ENCODE results near the gene APOL1. TPM values are rescaled to one million over a fixed set of nuclear protein-coding genes. Genes with fewer than 3 reads are reported as not detected.
"Not testable (repeated sequence)": the region's sequence is repeated elsewhere in the genome, so short reads cannot be mapped to it uniquely, and the experiment has no call there.

The APOL1 gene, protein sequence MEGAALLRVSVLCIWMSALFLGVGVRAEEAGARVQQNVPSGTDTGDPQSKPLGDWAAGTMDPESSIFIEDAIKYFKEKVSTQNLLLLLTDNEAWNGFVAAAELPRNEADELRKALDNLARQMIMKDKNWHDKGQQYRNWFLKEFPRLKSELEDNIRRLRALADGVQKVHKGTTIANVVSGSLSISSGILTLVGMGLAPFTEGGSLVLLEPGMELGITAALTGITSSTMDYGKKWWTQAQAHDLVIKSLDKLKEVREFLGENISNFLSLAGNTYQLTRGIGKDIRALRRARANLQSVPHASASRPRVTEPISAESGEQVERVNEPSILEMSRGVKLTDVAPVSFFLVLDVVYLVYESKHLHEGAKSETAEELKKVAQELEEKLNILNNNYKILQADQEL
- total RNA-seq, result 36.2 and 37.3 TPM in 2 replicates

DNA sequence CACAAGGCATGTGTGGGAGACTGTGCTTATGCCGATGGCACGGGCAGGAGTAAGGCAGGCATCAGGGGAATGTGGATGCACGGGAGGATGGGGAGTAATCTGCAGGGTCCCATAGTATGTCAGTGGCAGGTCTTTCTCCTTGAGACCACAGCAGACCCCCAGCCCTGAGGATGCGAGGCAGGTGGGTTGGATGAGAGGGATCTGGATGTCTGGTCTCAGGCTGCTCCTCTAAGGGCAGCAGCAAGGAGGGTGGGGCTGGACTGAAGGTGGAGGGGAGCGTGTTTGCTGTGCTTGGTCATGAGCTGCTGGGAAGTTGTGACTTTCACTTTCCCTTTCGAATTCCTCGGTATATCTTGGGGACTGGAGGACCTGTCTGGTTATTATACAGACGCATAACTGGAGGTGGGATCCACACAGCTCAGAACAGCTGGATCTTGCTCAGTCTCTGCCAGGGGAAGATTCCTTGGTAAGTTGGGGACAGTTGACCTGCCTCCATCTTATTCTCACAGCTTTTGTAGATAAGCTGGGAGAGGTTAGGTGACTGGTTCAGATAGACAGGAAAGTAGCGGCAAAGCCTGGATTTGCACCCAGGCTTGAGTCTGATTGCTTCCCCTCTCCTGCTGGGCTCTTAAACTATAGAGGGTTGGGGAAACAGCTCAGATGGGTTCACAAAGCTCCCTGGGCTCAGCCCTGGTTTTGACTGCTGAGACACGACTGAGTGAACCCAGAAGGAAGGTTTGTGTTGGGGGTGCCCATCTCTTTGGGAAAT is at the start of gene APOL1:
TSS of gene APOL1 (plus strand) at position 380 of the 769 bp plus-strand sequence. CDS start 1,823 bp downstream, outside the sequence.
- no peaks in the 10 kb centered on the region for H3K27me3 Mint-ChIP-seq
- H3K9me3 Mint-ChIP-seq, result no peaks in the 10 kb centered on the region
- H3K36me3 Mint-ChIP-seq (ENCODE audit: low read depth), result peaks cover 29% of the 10 kb centered on the region
- peak within 1 kb of the TSS; percentile 92 for H3K4me3 Mint-ChIP-seq
- H3K27ac Mint-ChIP-seq, result peak within 1 kb of the TSS; percentile 90
- intact Hi-C loops (cut with micrococcal nuclease), result loop anchor here (1.0 kb wide), 1 partner anchor 14 kb away; the partner anchor contains the start of gene APOL2
- H3K4me1 Mint-ChIP-seq, result peaks cover 55% of the 10 kb centered on the region
- DNase-seq, result peak; percentile 90

DNA sequence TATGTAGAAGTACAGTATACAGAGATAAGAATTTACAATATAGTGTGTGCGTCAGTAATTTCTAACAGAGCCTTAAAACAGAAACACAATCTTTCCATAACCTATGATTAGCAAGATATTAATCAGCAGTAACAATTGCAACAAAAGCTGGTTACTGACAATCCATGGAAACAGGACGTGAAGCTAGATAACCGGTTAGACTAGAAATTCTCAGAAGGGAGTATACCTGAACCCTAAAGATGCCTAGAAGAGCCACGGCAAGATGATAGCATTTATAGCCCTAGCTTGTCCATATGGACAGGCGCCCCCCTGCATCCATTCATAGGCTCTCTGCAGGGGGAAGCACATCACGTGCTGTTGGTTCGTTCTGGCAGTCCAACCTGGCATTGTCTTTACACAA is 49.5 kb upstream of the APOL1 start:
- H3K9me3 Mint-ChIP-seq; H3K4me3 Mint-ChIP-seq; DNase-seq; H3K36me3 Mint-ChIP-seq (ENCODE audit: low read depth); H3K27me3 Mint-ChIP-seq; H3K4me1 Mint-ChIP-seq; intact Hi-C loops (cut with micrococcal nuclease); H3K27ac Mint-ChIP-seq: not testable (repeated sequence)

DNA sequence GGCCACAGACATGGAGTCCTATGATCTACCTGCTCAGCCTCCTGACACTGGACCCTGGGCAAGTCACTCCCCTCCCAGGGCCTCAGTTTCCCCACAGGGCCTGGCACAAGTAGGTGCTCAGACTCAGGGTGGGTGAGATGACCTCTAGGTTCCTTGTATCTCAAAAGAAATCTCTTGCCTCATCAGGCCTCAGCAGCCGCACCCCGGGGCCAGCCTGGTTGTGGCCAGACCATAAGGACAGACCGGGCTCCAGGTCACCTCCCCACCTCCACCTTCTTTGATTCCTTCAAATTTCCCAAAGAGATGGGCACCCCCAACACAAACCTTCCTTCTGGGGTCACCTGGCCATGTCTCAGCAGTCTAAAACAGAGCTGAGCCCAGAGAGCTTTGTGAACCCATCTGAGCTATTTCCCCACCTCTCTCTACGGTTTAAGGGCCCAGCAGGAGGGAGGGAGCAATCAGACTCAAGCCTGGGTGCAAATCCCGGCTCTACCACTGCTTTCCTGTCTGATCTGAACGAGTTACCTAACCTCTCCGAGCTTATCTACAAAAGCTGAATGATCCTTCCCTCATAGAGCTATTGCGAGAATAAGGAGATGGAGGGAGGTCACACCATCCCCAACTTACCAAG is 48.8 kb upstream of the APOL1 start:
- Mint-ChIP-seq H3K36me3 (ENCODE audit: low read depth) (peaks cover under 1% of the 10 kb centered on the region), H3K9me3 (peaks cover under 1% of the 10 kb centered on the region), H3K4me3 (peak overlapping the region; percentile 24), H3K4me1 (peaks cover 4% of the 10 kb centered on the region), H3K27me3 (peaks cover 10% of the 10 kb centered on the region), H3K27ac (no peak overlapping the region)
- DNase-seq, result no peak
- intact Hi-C loops (cut with micrococcal nuclease), result no loop called here

DNA sequence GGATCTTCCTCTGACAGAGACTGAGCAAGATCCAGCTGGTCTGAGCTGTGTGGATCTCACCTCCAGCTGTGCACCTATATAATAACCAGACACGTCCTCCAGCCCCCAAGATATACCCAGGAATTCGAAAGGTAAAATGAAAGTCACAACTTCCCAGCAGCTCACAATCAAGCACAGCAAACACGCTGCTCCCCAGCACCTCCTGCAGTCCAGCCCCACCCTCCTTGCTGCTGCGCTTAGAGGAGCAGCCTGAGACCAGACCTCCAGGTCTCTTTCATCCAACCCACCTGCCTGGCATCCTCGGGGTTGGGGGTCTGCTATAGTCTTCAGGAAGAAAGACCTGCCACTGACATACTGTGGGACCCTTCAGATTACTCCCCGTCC is 48.3 kb upstream of the APOL1 start:
- no peak for DNase-seq
- peaks cover 14% of the 10 kb centered on the region for H3K27me3 Mint-ChIP-seq
- H3K27ac Mint-ChIP-seq, result no peak overlapping the region
- H3K36me3 Mint-ChIP-seq (ENCODE audit: low read depth), result peaks cover 3% of the 10 kb centered on the region
- peak overlapping the region; percentile 24 for H3K4me3 Mint-ChIP-seq
- peaks cover 4% of the 10 kb centered on the region for H3K9me3 Mint-ChIP-seq
- peaks cover 4% of the 10 kb centered on the region for H3K4me1 Mint-ChIP-seq
- intact Hi-C loops (cut with micrococcal nuclease), result no loop called here

DNA sequence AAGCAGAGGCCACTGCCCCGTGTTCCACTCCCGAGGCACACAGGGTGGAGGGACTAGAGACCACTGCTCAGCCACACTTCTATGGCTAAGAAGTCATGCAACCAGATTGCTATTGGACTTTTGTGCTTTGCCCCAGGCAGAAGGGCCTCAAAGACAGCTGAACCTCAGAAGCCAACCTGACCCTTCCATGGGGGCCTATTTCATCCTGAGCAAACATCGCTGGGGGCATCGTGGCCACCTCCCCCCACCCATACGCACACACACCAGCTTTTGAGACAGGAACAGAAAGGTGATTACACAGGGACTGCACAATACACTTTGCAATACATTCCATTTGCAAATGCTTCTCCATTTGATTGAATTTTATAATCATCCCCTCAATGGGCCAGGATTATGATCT is 47.4 kb upstream of the APOL1 start:
- H3K27me3 Mint-ChIP-seq, result peaks cover 22% of the 10 kb centered on the region
- intact Hi-C loops (cut with micrococcal nuclease), result not testable (repeated sequence)

DNA sequence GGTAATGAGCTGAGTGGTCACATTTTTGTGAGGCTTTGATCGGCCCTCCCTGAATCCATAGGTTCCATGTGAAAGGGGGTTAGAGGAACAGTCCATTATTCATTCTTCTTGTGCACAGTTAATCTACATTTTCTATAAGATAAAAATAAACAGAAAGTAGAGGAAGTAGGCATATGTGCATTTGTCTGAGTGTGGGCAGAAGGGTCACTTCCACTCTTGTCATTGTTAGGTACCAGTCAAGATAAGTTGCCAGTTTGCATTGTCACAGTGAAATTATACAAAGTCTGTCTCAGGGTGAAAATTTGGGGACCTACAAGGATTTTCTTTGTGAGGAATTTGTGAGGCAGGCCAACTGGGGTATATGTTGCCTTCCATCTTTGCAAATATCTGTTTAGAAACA is 46.7 kb upstream of the APOL1 start:
- DNase-seq, result no peak
- H3K9me3 Mint-ChIP-seq, result peaks cover 4% of the 10 kb centered on the region
- peaks cover 9% of the 10 kb centered on the region for H3K4me1 Mint-ChIP-seq
- H3K27ac Mint-ChIP-seq, result no peak overlapping the region
- no peak overlapping the region for H3K4me3 Mint-ChIP-seq
- H3K27me3 Mint-ChIP-seq, result peaks cover 28% of the 10 kb centered on the region
- intact Hi-C loops (cut with micrococcal nuclease), result no loop called here
- peaks cover 3% of the 10 kb centered on the region for H3K36me3 Mint-ChIP-seq (ENCODE audit: low read depth)

More for the DNA sequence above, 47.4 kb upstream of the APOL1 start:
- DNase-seq; H3K36me3 Mint-ChIP-seq (ENCODE audit: low read depth); H3K27ac Mint-ChIP-seq; H3K4me1 Mint-ChIP-seq; H3K4me3 Mint-ChIP-seq; H3K9me3 Mint-ChIP-seq: not testable (repeated sequence)

DNA sequence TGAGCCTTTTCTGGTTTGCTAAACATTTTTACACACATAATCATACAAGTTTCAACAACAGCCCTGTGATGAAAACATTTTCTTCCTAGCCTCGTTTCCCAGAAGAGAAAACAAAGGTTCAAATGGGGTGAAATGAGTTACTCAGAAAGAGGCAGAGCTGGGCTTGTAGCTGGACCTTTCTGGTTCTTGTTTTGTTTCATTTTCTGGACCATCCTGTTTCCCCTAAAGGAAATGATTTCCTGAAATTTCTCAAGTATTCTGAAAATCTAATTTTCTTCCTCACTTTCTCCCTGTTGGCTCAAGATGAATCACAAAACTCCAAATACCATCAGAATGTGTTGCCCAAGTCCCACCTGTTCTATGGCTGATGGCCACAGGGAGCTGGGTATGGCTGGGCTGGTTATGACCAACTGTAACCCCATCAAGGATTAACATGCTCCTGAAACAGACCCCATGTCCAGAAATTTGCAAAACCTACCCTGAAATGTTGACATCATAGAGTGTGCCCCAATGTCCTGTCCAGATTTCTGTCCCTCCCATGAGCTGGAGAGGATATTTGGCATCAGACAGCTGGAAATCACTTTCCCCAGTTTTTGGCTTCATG is 44.7 kb upstream of the APOL1 start:
- peaks cover 4% of the 10 kb centered on the region for H3K9me3 Mint-ChIP-seq
- DNase-seq, result no peak
- peaks cover 39% of the 10 kb centered on the region for H3K27me3 Mint-ChIP-seq
- peaks cover 3% of the 10 kb centered on the region for H3K36me3 Mint-ChIP-seq (ENCODE audit: low read depth)
- no peak overlapping the region for H3K27ac Mint-ChIP-seq
- H3K4me3 Mint-ChIP-seq, result no peak overlapping the region
- intact Hi-C loops (cut with micrococcal nuclease), result no loop called here
- peaks cover 7% of the 10 kb centered on the region for H3K4me1 Mint-ChIP-seq

DNA sequence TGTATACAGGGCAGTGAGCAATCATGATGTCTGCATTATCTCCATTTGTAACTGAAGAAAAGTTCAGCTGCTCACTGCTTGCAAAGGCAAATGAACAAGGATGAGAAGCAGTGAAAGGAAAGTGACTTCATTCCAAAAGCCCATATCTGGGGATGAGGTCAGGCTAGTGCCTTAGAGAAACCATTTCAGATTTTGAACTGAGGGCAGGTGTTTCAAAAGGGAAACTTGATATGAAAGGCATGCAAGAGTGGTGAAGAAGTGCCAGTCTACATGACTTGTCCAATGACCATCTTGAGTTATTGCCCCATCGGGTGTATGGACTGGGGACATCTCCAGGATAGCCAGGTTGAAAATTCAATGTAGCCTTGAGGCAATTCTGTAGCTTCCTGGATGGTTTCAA is 44.0 kb upstream of the APOL1 start:
- DNase-seq, result no peak
- Mint-ChIP-seq H3K4me1 (peaks cover 7% of the 10 kb centered on the region), H3K4me3 (no peak overlapping the region), H3K27me3 (peaks cover 44% of the 10 kb centered on the region), H3K27ac (no peak overlapping the region), H3K9me3 (peaks cover 4% of the 10 kb centered on the region), H3K36me3 (ENCODE audit: low read depth) (peaks cover 3% of the 10 kb centered on the region)
- intact Hi-C loops (cut with micrococcal nuclease), result no loop called here

DNA sequence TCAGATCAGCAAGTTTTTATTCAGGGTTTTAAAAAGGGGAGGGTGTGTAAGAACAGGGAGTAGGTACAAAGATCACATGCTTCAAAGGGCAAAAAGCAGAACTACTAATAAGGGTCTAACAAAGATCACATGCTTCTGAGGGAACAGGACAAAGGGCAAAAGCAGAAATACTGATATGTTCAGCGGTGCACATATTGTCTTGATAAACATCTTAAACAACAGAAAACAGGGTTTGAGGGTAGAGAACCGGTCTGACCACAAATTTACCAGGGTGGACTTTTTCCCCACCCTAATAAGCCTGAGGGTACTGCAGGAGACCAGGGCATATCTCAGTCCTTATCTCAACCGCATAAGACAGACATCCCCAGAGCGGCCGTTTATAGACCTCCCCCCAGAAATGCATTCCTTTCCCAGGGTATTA is 43.4 kb upstream of the APOL1 start:
- H3K9me3 Mint-ChIP-seq; H3K27ac Mint-ChIP-seq; DNase-seq; H3K36me3 Mint-ChIP-seq (ENCODE audit: low read depth); H3K4me1 Mint-ChIP-seq; H3K4me3 Mint-ChIP-seq; intact Hi-C loops (cut with micrococcal nuclease): not testable (repeated sequence)
- H3K27me3 Mint-ChIP-seq, result peaks cover 49% of the 10 kb centered on the region

DNA sequence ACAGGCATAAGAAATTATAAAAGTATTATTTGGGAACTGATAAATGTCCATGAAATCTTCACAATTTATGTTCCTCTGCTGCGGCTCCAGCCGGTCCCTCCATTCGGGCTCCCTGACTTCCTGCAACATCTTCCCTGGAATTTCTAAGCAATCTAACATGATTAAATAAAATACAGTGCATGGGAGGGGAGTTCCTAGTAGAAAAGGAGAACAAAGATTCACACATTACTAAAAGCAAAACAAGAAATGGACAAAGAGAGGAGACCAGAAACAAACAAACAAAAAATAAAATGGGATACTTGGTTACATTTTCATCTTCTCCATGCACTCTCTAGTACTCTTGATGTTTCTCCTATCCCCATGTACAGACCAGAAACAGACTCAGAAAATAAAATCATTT is 42.7 kb upstream of the APOL1 start:
- peaks cover 3% of the 10 kb centered on the region for H3K36me3 Mint-ChIP-seq (ENCODE audit: low read depth)
- H3K4me3 Mint-ChIP-seq, result no peak overlapping the region
- peaks cover 4% of the 10 kb centered on the region for H3K9me3 Mint-ChIP-seq
- no peak for DNase-seq
- intact Hi-C loops (cut with micrococcal nuclease), result no loop called here
- H3K27me3 Mint-ChIP-seq, result peaks cover 53% of the 10 kb centered on the region
- H3K4me1 Mint-ChIP-seq, result peaks cover 5% of the 10 kb centered on the region
- no peak overlapping the region for H3K27ac Mint-ChIP-seq

DNA sequence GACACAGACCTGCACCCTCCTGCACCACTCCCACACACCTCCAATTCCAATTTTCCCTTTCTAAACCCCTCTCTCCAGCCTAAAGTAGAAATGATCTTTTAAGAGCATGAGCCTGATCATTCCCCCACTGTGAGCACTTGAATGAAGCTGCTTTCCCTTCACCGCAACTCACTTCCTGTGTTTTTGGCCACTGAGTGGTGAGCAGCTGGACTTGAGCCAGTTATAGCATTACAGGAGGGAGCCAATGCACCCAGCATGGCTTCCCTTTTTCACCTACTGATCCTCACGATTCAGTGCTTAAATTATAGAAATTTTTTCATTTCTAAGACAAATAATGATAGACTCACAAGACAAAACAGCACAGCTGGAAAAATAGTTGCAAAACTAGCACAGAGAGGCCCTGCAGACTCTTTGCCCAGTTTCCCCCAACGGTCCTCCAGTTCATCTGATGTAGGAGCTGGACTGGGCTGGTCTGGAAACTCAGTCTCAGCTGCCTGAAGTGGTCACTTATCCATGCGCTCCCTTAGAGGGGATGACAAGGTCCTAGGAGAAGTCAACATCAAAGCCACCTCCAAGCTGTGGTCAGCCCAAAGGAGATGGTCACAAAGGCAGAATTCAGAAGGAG is 41.6 kb upstream of the APOL1 start:
- Mint-ChIP-seq H3K9me3 (peaks cover 4% of the 10 kb centered on the region), H3K36me3 (ENCODE audit: low read depth) (peaks cover 3% of the 10 kb centered on the region), H3K4me3 (no peak overlapping the region), H3K27me3 (peaks cover 63% of the 10 kb centered on the region), H3K27ac (no peak overlapping the region), H3K4me1 (peaks cover 5% of the 10 kb centered on the region)
- DNase-seq, result no peak
- intact Hi-C loops (cut with micrococcal nuclease), result no loop called here

DNA sequence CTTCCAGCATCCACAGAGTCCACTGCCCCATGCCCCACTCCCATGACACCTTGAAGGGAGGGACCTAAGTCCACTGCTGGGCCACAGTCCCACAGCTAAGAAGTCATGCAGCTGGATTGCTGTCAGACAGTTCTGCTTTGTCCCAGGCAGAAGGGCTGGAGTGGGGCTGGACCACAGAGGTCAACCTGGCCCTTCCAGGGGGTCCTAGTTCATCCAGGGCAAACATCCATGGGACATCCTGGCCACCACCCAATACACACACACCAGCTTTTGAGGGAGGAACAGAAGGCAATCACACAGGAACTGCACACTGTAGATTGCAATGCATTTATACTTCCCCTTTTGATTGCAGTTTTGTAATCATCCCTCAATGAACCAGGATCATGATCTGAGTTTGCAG is 40.0 kb upstream of the APOL1 start:
- H3K4me1 Mint-ChIP-seq, result peaks cover 5% of the 10 kb centered on the region
- peaks cover 71% of the 10 kb centered on the region for H3K27me3 Mint-ChIP-seq

DNA sequence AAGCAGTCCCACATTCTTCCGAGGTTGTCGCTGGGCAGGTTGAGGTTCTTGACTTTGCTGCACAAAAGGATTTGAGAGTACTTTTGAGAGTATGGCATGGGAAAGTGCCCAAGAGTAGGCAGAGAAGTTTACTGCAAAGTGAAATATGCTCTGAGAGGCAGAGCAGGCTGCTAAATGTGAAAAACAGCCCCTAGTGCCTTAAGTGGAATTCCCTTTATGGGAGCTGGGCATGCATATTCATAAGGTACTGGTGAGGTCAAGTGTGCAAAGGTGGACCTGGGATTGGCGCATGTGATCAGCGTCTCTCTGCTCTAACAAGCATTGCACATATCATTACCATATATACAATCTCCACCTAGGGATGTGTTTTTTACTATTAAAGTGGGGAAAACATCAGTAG is 39.3 kb upstream of the APOL1 start:
- no peak overlapping the region for H3K4me3 Mint-ChIP-seq
- intact Hi-C loops (cut with micrococcal nuclease), result no loop called here
- H3K36me3 Mint-ChIP-seq (ENCODE audit: low read depth), result peaks cover 3% of the 10 kb centered on the region
- H3K27me3 Mint-ChIP-seq, result peaks cover 75% of the 10 kb centered on the region
- no peak for DNase-seq
- H3K9me3 Mint-ChIP-seq, result peaks cover 4% of the 10 kb centered on the region
- H3K27ac Mint-ChIP-seq, result no peak overlapping the region
- peaks cover 5% of the 10 kb centered on the region for H3K4me1 Mint-ChIP-seq

More for the DNA sequence above, 40.0 kb upstream of the APOL1 start:
- Mint-ChIP-seq H3K27ac (no peak overlapping the region), H3K4me3 (no peak overlapping the region), H3K36me3 (ENCODE audit: low read depth) (peaks cover 3% of the 10 kb centered on the region), H3K9me3 (peaks cover 4% of the 10 kb centered on the region)
- intact Hi-C loops (cut with micrococcal nuclease), result no loop called here
- no peak for DNase-seq

Measured in activated CD4-positive, alpha-beta T cell treated with anti-CD3 and anti-CD28 coated beads, Interleukin-2, amount 10 ng/mL, durations not matched to agents 24 days and 14 days (primary cell).